Panc1 (cell line): ENCODE results near the gene LENG8.

Experiments
- CTCF ChIP-seq: fragments of 450-650 bp; IDR thresholded peaks from 2 replicates; pipeline ENCODE4 v1.5.1; 2017; ENCODE audit warnings: mild to moderate bottlenecking
- POLR2AphosphoS5 ChIP-seq: IDR thresholded peaks from 2 replicates; pipeline ENCODE4 v1.6.1; 2012; ENCODE audit warnings: mild to moderate bottlenecking, low read depth, low read length, moderate library complexity
- REST ChIP-seq, 2 experiments: IDR thresholded peaks; 2 replicates each; pipeline ENCODE4 v1.6.1; 2011 to 2012; ENCODE audit warnings: low read depth in 2 of 2, control low read depth in 1 of 2, low read length in 1 of 2, mild to moderate bottlenecking in 1 of 2, moderate library complexity in 1 of 2; ENCODE audit not compliant: insufficient read depth in 1 of 2
- SIN3A ChIP-seq: IDR thresholded peaks from 2 replicates; pipeline ENCODE4 v1.6.1; 2012; ENCODE audit warnings: low read depth, mild to moderate bottlenecking, low read length, moderate library complexity, borderline replicate concordance; ENCODE audit not compliant: insufficient read depth
- TCF7L2 ChIP-seq: IDR thresholded peaks from 2 replicates; pipeline ENCODE4 v1.6.1; 2011; ENCODE audit warnings: mild to moderate bottlenecking, low read depth, low read length, inconsistent platforms

DNA sequence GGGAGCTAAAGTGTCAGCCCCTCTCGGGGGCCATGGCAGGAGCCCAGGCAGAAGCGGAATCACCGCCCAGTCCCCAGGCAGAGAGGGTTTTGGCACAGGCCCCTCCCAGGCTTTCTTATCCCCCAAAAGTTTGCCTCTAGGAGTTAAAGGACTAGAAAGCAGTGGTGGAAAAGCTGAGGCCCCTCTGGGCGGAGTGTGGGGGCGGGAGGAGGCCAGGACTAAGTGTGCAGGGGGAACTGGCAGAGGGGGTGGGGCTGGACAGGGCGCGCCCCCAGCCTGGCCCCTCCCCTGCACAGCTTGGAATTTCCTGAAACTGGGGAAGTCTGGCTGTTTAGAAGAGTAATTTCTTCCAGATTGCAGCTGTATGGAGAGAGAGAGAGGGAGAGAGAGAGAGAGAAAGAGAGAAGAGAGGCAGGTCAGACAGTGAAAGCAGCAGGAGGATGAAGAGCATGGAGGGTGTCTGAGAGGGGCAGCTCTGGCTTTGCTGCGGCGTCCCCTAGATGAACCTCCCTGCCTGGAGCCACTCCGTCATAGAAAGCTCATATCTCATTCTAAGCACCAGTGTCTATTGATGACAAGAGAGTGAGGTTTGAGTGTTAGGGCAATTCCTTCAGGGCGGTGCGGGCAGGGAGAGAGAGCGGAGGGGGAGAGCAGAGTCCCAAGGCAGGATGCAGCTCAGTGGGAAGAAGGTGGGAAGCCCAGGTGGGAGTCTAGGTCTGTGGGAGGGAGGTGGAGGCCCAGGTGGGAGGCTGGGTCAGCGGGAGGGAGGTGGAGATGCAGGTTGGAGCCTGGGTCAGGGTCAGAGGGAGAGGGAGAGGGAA lies 24.3 kb downstream of the LENG8 start, which contains the start of gene CDC42EP5:
- TF ChIP-seq CTCF (no peak), POLR2AphosphoS5 (no peak), SIN3A (no peak), REST (IDR thresholded peaks at IDR 0.05; ENCODE audit: insufficient read depth in 1 of 2, low read depth in 2 of 2, low read length in 1 of 2) (no peak), TCF7L2 (no peak)
